ENCODE data around the gene E2F3.

Gene E2F3
- total RNA-seq = 38.7 to 54.8 reads per million in 2 experiments

DNA sequence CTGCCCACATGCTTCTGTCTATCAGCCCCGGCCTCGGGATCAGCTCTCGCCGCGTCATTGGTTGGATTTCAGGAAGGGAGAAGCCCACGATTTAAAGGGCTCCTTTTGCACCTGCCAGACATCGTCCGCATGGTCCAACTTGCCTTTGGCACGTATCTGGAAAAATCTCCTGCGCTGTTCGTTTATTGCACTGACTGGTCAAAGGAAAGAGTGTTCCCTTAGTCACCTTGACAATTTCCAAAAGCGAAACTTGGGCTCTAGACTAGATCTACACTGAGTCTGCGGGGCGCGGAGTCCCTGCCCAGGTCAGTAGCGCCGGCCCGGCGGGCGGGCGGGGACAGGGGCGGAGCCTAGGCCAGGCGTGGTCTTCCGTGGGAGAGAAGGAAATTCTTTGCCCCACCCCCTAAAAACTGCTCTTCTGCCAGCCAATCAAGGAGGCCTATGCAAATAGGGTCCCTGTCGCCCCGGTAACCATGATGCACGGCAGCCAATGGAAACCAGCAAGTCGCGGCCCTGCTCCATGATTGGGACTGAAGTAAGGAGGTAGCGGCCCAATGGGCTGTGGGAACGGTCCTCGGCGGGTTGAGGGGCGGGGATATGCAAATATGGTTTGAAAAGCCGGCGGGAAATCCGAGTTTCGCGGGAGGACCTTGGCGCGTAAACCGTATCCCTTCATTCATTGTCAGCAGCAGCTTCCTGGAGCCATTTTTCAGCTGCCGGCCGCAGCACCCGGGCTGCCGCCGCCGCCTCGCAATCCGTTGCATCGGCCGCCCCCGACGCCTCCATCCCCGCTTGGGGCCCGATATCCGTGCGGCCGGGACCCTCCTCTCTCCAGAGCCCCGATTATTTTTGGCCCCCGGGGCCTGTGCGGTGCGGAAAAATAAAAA lies at the start of gene E2F3:
E2F3 (plus strand) TSS at position 675 of the 887 bp plus-strand sequence. CDS start 354 bp downstream, outside the sequence.
- DNase-seq (ENCODE audit: low read depth) = peak; percentile 98

DNA sequence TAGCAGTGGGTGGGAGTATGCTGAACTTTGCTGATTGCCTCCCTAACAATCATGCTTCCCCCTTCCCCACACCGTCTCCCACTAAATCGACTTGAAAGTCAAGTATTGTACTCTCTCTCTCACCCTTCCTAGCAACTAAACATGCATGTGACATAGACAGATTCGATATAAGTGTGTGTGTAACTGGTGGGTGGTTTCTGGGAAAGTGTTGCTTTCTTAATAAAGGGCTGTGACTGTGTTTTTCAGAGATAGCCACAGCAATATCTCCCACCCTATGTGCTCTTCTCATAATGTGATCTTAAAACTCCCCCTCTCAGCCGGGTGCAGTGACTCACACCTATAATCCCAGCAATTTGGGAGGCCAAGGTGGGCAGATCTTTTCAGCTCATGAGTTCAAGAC lies 49.3 kb upstream of the E2F3 start:
- DNase-seq (ENCODE audit: low read depth) = no peak

DNA sequence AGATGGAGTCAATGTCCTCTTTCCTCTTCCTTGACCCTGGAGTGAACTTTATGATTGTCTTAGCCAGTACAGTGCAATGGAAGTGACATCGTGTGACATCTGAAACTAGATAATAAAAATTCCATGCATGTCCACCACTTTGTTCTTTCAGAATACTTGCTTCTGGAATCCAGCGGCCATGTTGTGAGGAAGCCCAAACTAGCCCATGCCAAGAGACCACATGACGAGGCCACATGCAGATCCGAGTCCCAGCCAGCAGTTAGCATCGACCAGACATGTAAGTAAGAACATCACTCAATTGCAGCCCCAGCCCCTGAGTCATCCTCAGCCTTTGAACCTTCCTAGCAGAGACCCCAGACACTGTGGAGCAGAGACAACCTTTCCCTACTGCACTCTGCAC lies 48.5 kb upstream of the E2F3 start:
- DNase-seq (ENCODE audit: low read depth) = no peak

GRCh38 chr6:20354366-20354765 lies 47.3 kb upstream of the E2F3 start:
- no peak for DNase-seq (ENCODE audit: low read depth)

GRCh38 chr6:20360471-20361119 lies 41.1 kb upstream of the E2F3 start:
- DNase-seq (ENCODE audit: low read depth) = no peak

GRCh38 chr6:20362623-20363022 lies 39.1 kb upstream of the E2F3 start:
- no peak for DNase-seq (ENCODE audit: low read depth)

DNA sequence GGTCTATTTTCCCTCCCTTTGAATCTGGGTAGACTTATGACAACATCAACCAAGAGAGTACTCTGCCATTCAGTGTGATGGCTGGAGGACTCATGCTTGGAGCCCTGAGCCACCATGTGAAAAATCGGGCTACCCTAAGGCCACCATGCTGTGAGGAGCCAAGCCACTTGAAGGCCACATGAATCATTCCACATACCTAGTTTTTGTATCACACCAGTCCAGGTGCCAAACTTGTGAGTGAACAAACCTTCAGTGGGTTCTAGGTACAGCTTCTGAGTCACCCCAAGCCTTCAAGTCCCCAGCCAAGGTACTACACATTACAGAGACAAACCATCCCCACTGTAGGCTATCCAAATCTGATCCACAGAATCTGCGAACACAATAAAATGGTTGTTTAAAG lies 37.4 kb upstream of the E2F3 start:
- DNase-seq (ENCODE audit: low read depth) = no peak

GRCh38 chr6:20365456-20365855 lies 36.2 kb upstream of the E2F3 start:
- no peak for DNase-seq (ENCODE audit: low read depth)

- peak; percentile 7 for DNase-seq (ENCODE audit: low read depth)
Observed at GRCh38 chr6:20366082-20366830, 35.4 kb upstream of the E2F3 start.

- DNase-seq (ENCODE audit: low read depth) = no peak
Observed at GRCh38 chr6:20367743-20368485, 33.8 kb upstream of the E2F3 start.

- no peak for DNase-seq (ENCODE audit: low read depth)
Observed at GRCh38 chr6:20370393-20370792, 31.3 kb upstream of the E2F3 start.

- no peak for DNase-seq (ENCODE audit: low read depth)
Observed at GRCh38 chr6:20370801-20371200, 30.9 kb upstream of the E2F3 start.

GRCh38 chr6:20375436-20375835 lies 26.2 kb upstream of the E2F3 start:
- DNase-seq (ENCODE audit: low read depth) = no peak

DNA sequence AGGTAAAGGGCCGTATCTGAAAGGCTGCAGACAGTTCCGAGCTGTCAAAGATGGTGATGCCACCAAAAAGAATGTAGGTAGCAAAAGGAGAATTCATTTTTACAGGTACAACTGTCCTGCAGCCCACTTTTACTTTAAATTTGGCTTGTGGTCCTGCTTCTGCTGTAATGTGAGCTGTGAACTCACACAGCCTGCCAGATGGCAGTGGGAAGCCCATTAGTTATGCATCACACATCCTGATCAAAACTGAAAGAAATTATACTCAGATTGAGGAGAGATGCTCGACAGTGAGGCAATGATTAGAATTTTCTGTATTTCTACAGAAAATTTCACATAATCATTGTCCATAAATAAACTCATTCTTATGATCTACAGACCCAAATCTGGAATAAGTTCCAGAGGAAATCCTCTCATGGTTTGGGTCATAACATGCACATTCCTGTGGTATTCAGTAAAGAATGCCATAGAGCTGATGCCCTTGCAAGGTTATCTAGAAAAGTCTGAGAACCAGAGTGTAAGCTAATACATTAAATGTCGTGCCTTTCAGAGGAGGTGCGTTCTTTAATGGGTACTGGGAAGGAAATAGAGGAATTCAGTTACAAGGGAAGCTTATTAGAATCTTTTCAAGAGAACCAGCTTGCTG lies 23.9 kb upstream of the E2F3 start:
- no peak for DNase-seq (ENCODE audit: low read depth)

DNA sequence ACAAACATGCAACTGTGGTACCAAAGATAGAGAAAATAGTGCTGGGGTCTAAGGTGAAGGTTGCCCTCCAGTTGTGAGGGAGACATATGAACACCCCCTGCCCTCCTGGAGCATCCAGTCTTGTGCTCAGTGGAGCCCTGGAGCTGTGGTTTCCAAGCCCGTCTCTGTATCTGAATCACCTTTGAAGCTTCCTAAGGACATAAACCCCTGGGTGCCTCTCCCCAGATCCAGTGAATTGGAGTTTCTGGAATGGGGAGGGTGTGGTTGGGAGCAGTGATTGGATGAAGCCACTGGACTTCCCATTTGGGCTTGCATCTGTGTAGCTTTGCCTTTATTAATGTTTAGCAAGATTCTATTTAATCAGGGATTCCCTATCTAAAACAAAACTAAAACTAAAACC lies 22.4 kb upstream of the E2F3 start:
- no peak for DNase-seq (ENCODE audit: low read depth)

- DNase-seq (ENCODE audit: low read depth) = no peak
Observed at GRCh38 chr6:20386218-20386617, 15.5 kb upstream of the E2F3 start.

GRCh38 chr6:20389066-20389465 lies 12.6 kb upstream of the E2F3 start:
- DNase-seq (ENCODE audit: low read depth) = no peak

DNA sequence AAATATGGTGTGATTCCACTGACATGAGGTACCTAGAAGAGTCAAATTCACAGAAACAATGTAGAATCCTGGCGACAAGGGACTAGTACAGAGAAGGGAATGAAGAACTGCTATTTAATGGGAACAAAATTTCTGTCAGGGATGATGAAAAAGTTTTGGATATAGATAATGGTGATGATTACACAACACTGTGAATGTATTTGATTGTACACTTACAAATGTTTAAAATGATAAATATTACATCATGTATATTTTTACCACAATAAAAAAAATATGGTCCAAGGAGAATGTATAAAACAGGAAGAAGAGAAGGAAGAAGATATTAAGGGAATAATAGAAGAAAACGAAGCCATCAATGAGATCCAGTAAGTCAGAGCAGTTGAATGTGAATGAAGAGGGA lies 8.4 kb upstream of the E2F3 start:
- no peak for DNase-seq (ENCODE audit: low read depth)

DNA sequence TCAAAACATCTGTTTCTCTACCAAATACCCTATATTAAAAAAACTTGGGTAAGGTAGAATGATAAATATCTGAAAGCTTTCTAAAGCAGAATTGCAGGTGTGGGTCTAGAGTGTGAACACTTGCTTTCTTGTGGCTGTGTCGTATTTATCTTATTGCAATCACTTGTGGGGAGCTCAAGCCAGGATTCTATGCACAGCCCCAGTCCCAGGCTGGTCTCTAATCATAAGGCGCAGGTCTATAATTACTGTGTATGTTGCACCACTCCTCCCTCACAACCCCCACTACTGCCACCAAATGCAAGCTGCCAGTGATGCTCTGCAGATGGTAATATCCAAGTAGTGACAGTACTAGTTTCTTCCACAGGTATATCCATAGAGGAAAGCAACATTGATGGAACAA lies 2.2 kb upstream of the E2F3 start:
- no peak for DNase-seq (ENCODE audit: low read depth)

DNA sequence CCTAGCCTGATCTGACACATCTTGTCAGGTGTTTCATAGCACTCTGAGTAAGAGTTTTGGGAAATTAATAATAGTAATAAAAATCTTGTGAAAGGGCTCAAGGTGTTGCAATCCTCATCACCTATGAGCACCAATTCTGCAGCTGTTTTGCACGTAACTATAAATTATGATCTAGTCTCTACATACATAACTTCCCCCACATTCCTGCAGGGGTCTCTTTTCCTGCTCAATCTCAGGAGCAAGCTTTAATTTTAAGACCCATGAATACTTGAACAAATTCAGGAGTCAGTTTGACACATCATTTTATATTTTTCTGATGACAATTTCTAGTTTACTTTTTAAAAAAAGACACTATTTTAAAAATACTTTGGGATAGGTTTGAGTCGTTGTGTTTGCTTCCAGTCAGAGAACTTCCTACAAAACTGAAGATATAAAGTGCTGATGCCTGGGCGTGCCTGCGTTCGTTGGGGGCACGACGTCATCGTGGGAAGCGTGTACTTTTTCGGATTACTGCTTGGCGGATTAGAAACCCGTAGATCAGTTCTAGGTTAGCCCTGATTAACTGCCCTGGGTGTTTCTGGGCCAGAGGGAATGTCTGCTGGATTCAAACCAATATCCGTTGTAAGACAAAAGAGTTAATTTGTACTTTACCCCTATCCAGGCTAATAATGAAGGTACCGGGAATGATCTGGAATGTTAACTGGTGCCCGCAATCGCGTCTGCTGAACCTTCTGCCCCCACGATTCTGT lies 1.0 kb upstream of the E2F3 start:
- peak; percentile 24 for DNase-seq (ENCODE audit: low read depth)

- no peak for DNase-seq (ENCODE audit: low read depth)
Observed at GRCh38 chr6:20402092-20402341, 338 bp downstream of the E2F3 start.

Data from T follicular helper cell (primary cell).